ENCODE data around the gene FMO1.
"Not testable (repeated sequence)": the region's sequence is repeated elsewhere in the genome, so short reads cannot be mapped to it uniquely, and the experiment has no call there.

FMO1 gene

DNA sequence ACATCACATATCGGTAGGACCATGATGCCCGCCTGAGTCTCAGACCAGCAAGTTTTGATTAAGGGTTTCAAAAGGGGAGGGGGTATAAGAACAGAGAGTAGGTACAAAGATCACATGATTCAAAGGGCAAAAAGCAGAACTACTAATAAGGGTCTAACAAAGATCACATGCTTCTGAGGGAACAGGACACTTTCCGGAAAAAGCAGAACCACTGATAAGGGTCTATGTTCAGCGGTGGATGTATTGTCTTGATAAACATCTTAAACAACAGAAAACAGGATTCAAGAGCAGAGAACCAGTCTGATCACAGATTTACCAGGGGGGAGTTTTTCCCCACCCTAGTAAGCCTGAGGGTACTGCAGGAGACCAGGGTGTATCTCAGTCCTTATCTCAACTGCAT lies 12.1 kb upstream of the FMO1 start:
- not testable (repeated sequence) for DNase-seq (ENCODE audit: low read depth in 2 of 2)

DNA sequence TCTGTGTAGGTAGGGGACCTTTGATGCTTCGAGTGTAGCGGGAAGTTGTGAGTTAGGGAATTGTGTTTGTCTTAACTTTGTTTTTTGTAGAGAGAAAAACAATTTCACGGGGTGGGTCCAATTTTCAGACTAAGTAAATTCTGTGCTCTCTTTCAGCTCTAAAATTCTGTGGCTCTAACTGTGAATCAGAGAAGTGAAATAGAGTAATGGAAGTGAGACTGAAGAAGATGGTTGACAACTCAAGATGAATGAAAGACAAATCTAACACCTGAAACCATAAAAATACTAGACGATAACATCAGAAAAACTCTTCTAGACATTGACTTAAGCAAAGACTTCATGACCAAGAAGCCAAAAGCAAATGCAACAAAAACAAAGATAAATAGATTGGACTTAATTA lies 4.4 kb upstream of the FMO1 start:
- no peak for DNase-seq (ENCODE audit: low read depth in 2 of 2)

DNA sequence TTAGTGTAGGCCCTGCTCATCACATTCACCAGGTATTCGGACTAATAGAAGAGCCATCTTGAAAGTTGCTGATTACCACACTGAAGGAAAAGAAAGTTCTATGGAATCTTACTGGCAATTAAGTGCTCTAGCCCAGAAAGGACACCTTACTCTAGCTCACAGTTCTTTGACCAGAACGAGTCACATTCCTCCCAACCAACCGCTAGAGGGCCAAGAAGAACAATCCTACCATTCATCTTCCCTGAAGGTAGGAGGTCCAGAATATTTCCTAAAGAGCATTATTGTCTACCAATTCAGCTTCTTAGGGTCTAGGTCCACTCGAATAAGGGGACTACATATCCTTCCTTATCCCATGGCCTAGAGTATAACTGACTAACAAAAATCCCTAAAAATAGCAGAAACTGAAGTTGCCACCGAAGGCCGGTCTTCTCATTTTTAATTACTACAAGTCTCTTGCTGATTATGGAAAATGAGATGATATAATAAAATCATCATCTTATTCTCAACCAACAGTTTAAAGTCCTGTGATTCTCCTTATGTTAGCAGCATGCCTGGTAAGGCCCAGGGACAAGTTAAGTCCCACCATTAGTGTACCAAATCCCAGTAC lies 2.7 kb upstream of the FMO1 start:
- DNase-seq (ENCODE audit: low read depth in 2 of 2): no peak

DNA sequence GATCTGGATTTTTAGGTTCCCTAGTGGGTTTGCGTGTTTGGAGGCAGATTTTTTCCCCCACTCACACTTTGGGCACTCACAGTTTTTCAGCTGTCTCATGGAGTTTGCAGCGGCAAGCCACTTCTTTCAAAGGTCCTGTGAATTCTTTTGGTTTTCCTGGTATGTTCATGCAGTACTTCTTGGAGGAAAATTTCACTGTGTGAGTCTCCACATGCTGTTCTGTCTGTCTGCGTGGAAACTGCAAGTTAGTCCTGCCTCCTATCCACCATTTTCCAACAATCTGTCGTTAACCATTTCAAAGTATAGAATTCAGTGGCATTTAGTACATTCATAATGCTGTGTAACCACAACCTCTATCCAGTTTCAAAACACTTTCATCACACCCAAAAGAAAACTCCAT lies 793 bp upstream of the FMO1 start:
- no peak for DNase-seq (ENCODE audit: low read depth in 2 of 2)

DNA sequence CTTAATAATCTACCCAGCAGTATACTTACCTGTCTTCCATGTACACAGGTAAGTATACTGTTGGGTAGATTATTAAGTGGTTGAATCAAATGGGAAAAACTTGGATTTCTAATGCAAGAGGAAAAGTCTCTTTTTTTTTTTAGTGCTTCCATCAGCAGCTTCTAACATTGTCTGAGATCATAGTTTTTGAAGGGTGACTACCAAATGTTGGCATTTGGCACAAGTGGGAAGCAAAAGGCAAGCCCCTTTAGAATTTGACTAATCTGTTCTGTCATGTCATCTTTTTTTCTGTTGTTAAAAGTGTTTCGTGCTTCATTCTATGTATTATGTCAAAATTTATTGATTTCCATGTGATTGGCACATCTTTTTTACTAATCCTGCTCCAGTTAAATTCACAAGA lies 547 bp downstream of the FMO1 start:
- no peak for DNase-seq (ENCODE audit: low read depth in 2 of 2)

DNA sequence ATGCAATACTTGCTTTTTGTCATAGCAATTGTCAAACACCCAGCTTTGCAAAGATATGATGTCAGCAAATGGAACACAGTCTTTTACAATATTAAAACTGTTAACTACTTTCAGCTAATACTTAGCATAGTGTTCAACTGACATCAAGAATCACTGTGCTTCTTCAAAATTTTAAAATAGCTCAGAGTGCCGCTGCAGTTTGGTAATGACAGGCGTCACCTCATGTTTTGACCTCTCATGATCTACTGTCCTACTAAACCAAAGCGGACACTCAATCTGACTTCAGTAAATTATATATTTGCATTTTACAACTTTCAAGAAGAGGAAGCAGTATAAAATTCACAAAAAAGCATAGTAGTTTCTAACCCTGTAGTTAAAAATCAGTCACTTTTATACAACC lies 2.0 kb downstream of the FMO1 start:
- no peak for DNase-seq (ENCODE audit: low read depth in 2 of 2)

DNA sequence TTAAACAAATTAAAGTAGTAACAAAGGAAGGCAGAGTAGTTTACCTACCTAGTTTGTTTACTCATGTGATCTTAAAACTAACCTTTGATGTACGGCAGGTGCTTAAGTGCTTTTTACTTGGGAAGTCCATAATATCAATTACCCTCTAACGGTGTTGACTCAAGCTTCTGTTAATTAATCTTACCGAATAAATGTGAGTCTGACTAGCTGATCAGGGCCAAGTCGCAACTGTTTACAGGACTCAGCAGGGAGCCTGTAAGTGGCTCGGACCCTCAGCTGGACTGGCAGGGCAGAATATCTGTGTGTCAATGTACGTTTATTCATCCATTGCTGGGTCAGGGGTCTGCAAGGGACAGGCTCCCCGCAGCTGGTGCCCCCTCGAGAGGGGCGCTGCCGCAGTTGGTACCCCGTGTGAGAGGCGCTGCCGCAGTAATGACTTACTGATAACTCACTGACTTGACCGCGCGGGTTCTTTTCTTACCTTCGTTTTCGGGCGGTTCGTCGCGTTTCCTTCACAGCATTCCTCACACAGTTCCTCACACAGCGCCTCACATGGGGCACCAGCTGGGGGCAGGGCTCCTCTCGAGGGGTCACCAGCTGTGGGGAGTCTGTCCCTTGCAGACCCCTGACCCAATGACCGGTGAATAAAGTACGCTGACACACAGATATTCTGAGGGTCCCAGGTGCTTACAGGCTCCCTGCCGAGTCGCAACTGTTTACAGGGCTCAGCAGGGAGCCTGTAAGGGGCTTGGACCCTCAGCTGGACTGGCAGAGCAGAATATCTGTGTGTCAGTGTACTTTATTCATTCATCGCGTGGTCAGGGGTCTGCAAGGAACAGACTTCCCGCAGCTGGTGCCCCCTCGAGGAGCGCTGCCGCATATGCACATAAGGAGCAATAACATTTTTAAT lies 3.0 kb downstream of the FMO1 start:
- no peak for DNase-seq (ENCODE audit: low read depth in 2 of 2)

DNA sequence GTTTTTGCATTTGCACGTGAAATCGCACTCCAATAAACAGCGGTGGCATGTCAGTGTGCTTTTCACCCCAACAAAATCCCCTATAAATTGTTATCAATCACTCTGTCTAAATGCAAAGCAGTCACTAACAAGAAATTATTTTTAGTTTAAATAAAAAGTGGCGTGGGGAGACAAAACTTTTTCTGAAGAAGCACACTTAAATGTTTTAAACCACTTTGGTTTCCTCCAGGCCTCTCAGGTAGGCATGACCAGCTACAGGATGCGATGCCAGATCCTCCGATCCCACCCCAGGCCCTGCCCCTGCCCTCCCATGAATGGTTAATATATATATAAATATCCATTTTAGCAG lies 3.6 kb downstream of the FMO1 start:
- DNase-seq (ENCODE audit: low read depth in 2 of 2): no peak

DNA sequence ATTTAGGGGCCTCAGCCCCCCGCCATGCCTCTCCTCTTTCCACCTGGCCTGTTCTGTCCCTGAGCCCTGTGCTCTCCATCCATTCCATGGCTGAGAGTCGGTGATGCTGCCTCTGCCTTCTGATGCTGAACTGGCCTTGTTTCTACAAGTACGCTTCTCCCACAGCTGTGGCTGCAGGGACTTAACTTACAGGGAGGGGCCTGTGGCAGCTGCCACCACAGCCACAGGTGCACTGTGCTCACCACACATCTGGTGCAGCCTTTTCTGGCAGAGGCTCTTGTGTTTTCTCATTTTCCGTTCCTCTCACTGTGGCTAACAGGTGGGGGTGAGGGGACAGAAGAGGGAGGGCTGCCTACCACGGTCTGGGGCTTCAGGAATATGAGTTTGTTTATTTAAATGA lies 4.2 kb downstream of the FMO1 start:
- DNase-seq (ENCODE audit: low read depth in 2 of 2): no peak

DNA sequence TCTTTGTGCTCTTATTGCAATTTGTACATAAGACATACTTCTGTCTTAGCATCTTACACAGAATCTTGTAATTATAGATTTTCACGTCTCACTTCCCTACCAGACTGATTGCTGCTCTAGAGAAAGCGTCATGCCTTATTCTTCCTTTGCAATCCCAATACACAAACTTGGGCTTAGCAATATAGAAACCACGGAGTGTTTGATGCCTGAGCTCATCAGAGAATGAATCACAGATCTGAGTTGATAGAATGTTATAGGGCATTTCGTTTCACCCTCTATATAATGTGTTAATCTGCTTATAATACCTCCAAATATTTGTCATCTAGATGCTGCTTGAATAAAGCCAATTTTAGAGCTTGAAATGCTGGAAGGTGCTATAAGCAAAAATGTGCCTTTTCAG lies 6.6 kb downstream of the FMO1 start:
- peak in 1 of 2 experiments; percentile 35 for DNase-seq (ENCODE audit: low read depth in 2 of 2)

DNA sequence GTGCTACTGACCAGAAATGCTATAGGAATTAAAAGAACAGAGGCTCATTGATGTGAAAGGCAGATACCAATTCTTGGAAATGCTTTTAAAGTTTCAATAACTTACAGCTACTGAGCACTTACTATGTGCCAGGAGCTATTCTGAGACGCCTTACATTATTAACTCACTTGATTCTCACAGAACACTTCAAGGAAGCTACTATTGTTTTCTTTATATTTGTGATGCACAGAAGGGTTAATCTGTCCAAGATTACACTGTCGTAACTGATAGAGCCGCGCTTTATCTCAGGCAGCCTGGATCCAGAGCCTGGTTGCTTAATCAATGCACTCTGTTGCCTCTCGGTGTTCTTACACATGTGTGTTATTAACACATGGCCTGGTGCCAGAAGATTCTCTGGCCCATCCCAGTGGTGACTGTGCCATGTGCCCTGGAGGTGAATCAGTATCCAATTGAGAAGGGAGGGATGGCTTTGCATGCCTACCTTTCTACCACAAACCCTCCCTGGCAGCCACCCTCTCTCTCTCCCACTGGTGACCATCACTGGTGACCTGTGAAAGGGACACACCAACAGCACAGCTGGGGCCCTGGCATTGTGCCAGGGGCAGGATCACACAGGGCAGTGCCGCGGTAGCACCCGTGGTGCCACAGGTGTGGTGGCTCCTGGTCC lies 8.8 kb downstream of the FMO1 start:
- DNase-seq (ENCODE audit: low read depth in 2 of 2): peak; percentile 60 to 70

DNA sequence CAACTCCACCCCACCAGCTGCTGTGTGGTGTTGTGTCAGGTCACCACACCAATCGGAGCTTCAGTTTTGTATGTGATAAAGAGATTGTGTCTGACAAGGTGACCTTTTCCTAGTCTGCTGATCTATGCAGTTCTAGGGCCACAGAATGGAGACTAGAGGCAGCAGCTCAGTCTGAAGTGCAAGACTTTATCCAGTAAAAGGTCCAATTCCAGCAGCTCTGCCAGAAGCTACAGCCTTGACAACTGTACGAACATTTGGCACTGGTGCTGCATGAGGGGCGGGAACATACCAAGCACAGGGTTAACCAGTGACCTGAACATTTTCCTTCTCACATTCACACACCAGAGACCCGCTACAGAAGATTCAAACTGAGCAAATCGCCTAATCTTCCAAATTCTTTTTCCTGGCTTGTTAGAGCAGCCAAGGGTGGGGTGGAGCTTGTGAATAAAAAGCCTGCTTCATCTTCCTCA lies 9.3 kb downstream of the FMO1 start:
- DNase-seq (ENCODE audit: low read depth in 2 of 2): no peak

DNA sequence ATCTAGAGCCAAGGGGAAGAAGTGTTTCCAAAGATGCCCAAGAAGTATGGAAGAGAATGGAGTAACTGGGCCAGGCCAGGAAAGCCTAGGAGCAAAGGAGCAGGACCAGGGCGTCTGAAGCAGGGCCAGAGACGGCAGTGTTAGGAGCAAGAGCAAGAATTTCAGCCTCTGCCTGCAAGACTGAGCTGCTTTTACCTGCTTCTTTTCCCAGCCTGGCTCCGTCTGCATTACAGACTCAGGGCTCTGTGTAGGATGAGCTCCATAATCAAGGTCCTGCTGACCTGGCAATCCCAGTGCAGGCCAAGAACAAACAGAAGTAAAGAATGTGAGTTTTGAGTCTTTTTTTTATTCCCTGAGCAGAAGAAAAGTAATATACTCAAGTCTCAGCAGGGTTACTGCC lies 10.1 kb downstream of the FMO1 start:
- no peak for DNase-seq (ENCODE audit: low read depth in 2 of 2)

DNA sequence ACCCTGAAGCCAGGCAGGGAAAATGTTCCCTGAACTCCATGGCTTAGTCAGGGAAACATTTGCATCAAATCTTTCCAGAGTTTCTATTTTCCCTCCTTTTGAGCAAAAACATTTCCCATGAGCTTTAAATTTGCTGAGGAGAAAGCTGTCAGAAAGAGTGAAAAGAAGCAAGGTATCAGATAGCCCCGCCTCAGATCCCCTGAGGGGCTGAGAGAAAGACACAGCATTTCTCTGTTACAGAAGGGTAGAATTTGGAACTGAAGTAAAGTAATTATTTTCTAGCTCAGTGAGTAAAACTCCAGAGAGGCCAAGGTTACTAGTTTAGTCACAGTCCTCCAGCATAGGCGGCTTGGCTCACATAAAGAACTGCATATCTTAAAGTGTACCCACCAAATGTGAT lies 10.6 kb downstream of the FMO1 start:
- DNase-seq (ENCODE audit: low read depth in 2 of 2): no peak

DNA sequence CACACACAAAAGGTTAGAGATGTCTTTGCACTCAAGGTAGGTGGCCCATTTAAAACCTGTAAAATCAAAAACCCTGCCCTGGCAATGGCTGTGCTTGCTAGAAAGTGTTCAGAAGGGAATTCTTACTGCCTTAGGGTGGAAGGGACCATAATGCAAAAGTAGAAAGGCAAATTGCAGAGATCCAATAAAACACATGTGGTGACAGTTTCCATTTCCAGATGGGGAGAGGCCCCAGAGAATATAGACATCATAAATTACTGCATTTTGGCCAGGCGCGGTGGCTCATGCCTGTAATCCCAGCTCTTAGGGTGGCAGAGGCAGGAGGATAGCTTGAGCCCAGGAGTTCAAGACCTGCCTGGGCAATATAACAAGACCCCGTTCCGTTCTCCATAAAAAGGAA lies 13.0 kb downstream of the FMO1 start:
- no peak for DNase-seq (ENCODE audit: low read depth in 2 of 2)

DNA sequence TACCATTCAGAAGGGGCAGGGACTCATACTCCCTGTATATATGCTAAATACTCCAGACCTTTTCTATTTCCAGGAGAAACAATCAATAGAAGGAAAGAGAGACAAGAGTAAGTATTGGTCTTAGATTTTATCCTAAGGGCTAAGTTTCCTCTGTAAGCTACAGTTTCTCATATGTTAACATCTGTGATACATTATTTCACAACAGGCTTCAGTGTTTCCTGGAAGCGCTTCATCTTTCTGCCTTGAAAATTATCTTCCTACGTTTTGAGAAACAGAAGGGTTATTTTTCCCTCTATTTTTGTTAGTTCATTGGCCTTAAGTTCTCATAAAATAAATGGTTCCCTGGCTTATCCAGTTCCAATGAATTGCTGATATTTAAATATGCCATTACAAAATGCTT lies 15.6 kb downstream of the FMO1 start:
- DNase-seq (ENCODE audit: low read depth in 2 of 2): peak in 1 of 2 experiments; percentile 43

DNA sequence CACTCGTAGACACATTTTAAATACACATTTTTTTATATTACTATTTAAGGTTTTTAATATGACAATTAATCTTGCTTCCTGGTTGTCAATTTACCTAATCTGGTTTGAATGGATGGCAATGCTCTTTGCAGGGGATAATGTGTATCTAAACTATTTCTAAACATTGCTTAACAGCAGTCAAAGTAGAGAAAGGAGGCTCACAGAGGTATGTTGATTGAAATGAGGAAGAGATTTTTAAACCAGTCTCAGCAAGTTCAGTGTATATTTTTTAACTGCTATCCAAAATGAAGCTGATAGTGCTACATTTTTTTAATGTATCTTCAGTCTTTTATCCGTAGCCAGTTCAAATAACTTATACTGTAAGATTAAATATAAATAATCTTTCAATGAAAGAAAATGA lies 17.4 kb downstream of the FMO1 start:
- no peak for DNase-seq (ENCODE audit: low read depth in 2 of 2)

DNA sequence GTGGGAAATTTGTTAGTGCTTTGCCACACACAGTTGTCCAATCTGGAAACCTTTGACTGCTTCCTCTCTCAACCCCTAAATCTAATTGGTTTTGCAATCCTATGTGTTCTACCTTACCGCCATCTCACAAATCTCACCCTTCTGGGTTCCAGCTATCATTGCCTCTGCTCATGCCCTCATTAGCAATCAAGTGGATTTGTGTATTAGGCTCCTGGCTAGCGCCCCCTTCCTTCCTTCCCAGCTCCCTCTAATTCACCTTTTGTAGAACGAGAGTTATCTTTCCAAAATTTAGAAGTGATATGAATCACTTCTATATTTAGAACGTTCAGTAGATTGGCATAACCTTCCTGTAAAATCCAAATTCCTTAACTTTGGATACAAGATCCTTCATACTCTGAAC lies 18.6 kb downstream of the FMO1 start:
- DNase-seq (ENCODE audit: low read depth in 2 of 2): no peak

DNA sequence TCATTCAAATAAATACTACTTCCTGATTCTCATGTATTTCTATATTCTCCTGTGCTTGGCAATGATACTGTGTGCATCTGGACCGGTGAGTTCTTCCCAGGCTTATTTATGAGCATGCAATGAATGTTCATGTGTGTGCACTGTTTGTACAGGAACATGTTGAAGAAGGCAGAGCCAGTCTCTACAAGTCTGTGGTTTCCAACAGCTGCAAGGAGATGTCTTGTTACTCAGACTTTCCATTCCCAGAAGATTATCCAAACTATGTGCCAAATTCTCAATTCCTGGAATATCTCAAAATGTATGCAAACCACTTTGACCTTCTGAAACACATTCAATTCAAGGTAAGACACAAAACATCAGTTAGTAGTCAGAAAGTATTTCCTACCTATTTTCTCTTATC lies 19.1 kb downstream of the FMO1 start:
- DNase-seq (ENCODE audit: low read depth in 2 of 2): peak; percentile 83 to 85

DNA sequence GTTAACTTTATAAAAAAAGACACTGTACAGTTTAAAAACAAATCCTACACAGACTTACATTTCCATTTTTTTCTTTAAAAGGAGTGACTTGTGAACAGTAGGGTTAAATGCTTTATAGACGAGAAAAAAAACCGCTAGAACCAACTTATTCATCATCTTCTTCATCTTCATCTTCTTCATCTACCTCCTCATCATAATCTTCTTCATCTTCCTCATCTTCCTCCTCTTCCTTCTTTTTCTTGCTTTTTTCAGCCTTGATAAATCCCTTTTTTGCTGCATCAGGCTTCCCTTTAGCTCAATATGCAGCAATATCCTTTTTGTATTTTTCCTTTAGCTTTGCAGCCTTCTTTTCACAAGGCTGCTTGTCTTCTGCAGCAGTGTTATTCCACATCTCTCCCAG lies 22.5 kb downstream of the FMO1 start:
- DNase-seq (ENCODE audit: low read depth in 2 of 2): no peak

DNA sequence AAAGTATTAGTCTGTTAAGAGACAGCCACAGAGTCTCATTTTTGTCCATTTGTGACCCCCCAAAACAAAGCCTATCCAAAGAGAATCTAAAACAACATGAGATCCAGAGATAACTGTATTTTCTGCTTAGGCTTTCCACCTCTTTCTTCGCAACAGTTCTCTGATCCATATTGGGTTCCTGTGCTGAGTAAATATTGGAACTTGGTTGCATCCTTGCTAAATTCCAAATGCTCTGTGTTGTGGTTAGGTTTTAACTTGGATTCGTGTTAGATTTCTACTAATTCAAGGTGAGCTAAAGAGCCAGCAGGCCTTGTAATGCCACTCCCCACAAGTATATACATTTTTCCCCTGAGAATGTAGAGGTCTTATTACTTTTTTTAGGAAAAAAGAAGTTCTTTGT lies 29.2 kb downstream of the FMO1 start:
- DNase-seq (ENCODE audit: low read depth in 2 of 2): no peak

DNA sequence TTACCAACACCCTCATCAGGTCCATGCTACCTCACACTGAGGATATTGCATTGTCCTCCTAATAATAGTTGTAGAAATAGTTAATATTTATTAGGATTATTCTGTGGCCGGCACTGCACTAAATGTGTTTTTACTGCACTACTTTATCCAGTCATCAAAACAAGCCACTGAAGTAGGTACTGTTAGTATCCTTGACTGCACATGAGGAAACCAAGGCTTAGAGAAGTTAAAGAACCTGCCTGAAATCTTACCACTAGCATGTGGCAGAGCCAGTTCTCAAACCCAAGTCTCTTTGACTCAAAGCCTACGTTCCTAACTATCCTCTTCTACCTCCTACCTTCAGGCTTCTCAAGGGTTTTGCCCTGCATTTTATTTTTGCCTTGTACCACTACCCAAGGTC lies 30.9 kb downstream of the FMO1 start:
- DNase-seq (ENCODE audit: low read depth in 2 of 2): no peak

DNA sequence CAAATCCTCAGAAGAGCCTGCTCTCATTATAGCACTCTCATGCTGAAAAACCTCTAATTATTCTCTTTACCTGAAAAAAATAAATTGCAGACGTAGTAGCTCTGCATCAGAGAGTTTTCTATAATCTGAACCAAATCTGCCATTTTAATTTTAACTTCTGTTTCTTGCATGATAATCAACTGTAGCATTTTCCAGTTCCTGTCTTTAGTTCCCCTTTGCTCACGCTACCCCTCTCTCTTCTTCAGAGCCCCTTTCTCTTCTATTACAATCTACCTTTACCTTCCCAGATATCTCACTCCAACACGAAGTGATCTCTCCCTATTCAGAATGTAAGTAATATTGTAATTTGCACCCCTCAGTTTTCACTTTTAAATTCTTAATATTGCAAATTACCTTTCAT lies 31.4 kb downstream of the FMO1 start:
- no peak for DNase-seq (ENCODE audit: low read depth in 2 of 2)
